Measurements from ENCODE around the gene PDE6B.

PDE6B gene

GRCh38 chr4:653831-654502 is 28.6 kb downstream of the PDE6B start:
- H3K9ac ChIP-seq (ENCODE audit: low read length), result no peak overlapping the region
- H3K4me3 ChIP-seq (ENCODE audit: low read length), result no peak overlapping the region
- no peaks in the 10 kb centered on the region for H3K4me1 ChIP-seq (ENCODE audit: control insufficient read depth, insufficient read depth, low read length)
- H3K27ac ChIP-seq (ENCODE audit: low read depth, low read length), result no peak overlapping the region
- peaks cover 5% of the 10 kb centered on the region for H3K27me3 ChIP-seq (ENCODE audit: control insufficient read depth, insufficient read depth, low read length)
- no peaks in the 10 kb centered on the region for H3K36me3 ChIP-seq (ENCODE audit: control insufficient read depth, insufficient read depth, low read length)

DNA sequence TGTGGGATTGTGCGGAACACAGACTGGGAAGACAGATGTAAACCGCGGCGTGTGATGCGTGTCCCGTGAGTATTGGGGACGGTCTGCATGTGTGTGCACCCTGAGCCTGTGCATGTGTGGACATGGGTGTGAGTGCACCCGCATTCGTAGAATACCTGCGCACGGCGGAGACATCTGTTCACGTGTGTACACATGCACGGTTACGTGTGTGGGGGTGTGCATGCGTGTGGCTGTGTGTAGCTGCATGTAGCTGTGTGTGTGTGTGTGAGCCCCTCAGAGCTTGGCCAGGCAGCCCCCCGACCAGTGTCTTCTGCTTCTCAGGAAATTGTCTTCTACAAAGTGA is 29.1 kb downstream of the PDE6B start:
- H3K4me3 ChIP-seq (ENCODE audit: low read length), result no peak overlapping the region
- H3K9ac ChIP-seq (ENCODE audit: low read length), result no peak overlapping the region
- no peaks in the 10 kb centered on the region for H3K4me1 ChIP-seq (ENCODE audit: control insufficient read depth, insufficient read depth, low read length)
- peaks cover 5% of the 10 kb centered on the region for H3K27me3 ChIP-seq (ENCODE audit: control insufficient read depth, insufficient read depth, low read length)
- H3K36me3 ChIP-seq (ENCODE audit: control insufficient read depth, insufficient read depth, low read length), result no peaks in the 10 kb centered on the region
- no peak overlapping the region for H3K27ac ChIP-seq (ENCODE audit: low read depth, low read length)

DNA sequence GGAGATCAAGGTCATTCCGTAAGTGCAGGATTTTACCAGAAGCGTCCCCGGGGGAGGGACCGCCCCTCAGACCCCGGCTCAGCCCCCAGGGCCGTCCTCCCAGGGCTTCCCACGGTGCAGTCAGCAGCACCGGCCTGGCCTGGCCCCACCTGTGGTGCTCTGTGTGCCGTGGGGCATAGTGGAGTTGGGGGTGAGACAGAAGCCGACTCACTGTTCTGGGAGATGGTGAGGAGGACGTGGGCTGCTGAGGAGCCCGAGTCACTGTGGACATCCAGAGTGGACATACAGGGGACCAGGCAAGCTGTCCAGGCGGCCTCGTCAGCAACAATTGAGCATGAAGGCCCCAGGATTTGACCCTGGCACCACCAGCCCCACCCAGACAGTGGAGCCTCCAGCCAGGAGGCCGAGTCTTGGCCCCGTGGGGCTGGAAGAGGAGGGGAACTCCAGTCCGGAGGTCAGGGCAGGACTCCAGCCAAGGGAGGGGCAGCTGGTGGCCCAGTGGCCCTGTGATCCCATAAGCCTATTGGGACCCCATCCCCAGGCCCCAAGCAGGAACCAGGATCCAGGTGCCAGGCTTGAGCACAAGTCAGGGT is 29.6 kb downstream of the PDE6B start:
- H3K27ac ChIP-seq (ENCODE audit: low read depth, low read length), result no peak overlapping the region
- H3K36me3 ChIP-seq (ENCODE audit: control insufficient read depth, insufficient read depth, low read length), result no peaks in the 10 kb centered on the region
- no peak overlapping the region for H3K4me3 ChIP-seq (ENCODE audit: low read length)
- H3K4me1 ChIP-seq (ENCODE audit: control insufficient read depth, insufficient read depth, low read length), result no peaks in the 10 kb centered on the region
- peaks cover 5% of the 10 kb centered on the region for H3K27me3 ChIP-seq (ENCODE audit: control insufficient read depth, insufficient read depth, low read length)
- no peak overlapping the region for H3K9ac ChIP-seq (ENCODE audit: low read length)

DNA sequence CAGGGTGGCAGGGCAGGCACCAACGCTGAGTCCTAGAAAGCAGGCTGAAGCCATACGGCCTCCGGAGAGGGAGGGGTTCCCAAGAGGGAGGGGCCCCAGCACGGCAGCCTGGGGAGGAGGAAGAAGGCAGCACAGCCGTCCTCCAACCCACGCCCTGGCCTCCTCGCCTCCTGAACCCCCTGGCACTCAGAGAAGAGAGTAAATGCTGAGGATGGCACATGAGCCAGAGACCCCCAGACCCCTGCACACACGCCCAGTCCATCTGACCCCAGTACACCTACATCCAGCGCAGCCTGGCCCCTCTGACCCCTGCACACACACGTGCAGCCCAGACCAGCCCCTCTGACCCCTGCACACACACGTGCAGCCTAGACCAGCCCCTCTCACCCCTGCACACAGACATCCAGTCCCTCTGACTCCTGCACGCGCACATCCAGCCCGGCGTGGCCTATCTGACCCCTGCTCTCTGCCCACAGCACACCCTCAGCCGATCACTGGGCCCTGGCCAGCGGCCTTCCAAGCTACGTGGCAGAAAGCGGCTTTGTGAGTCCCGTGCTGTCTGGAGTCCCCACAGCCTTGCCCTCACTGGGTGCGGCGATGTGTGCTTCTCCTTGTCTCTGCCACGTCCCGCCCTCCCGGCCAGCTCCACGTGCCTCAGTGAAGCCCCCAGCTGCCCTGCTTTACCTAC is 30.2 kb downstream of the PDE6B start:
- no peaks in the 10 kb centered on the region for H3K27me3 ChIP-seq (ENCODE audit: control insufficient read depth, insufficient read depth, low read length)
- no peaks in the 10 kb centered on the region for H3K4me1 ChIP-seq (ENCODE audit: control insufficient read depth, insufficient read depth, low read length)
- no peaks in the 10 kb centered on the region for H3K36me3 ChIP-seq (ENCODE audit: control insufficient read depth, insufficient read depth, low read length)
- H3K4me3 ChIP-seq (ENCODE audit: low read length), result no peak overlapping the region
- H3K9ac ChIP-seq (ENCODE audit: low read length), result no peak overlapping the region
- no peak overlapping the region for H3K27ac ChIP-seq (ENCODE audit: low read depth, low read length)

GRCh38 chr4:656436-657337 is 31.3 kb downstream of the PDE6B start:
- no peak overlapping the region for H3K27ac ChIP-seq (ENCODE audit: low read depth, low read length)
- no peaks in the 10 kb centered on the region for H3K27me3 ChIP-seq (ENCODE audit: control insufficient read depth, insufficient read depth, low read length)
- no peaks in the 10 kb centered on the region for H3K36me3 ChIP-seq (ENCODE audit: control insufficient read depth, insufficient read depth, low read length)
- no peak overlapping the region for H3K4me3 ChIP-seq (ENCODE audit: low read length)
- H3K4me1 ChIP-seq (ENCODE audit: control insufficient read depth, insufficient read depth, low read length), result no peaks in the 10 kb centered on the region
- H3K9ac ChIP-seq (ENCODE audit: low read length), result no peak overlapping the region

DNA sequence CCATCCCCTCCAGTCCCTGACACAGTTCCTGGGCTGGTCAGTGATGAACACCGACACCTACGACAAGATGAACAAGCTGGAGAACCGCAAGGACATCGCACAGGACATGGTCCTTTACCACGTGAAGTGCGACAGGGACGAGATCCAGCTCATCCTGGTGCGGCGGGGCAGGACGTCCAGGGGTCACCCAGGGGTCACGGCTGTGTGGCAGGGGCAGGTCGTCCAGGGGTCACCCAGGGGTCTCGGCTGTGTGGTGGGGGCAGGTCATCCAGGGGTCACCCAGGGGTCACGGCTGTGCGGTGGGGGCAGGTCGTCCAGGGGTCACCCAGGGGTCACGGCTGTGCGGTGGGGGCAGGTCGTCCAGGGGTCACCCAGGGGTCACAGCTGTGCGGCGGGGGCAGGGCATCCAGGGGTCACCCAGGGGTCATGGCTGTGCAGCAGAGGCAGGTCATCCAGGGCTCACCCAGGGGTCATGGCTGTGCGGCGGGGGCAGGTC is 32.0 kb downstream of the PDE6B start:
- Histone ChIP-seq H3K4me3 (ENCODE audit: low read length) (no peak overlapping the region), H3K36me3 (ENCODE audit: control insufficient read depth, insufficient read depth, low read length) (no peaks in the 10 kb centered on the region), H3K4me1 (ENCODE audit: control insufficient read depth, insufficient read depth, low read length) (no peaks in the 10 kb centered on the region), H3K27me3 (ENCODE audit: control insufficient read depth, insufficient read depth, low read length) (no peaks in the 10 kb centered on the region), H3K9ac (ENCODE audit: low read length) (no peak overlapping the region), H3K27ac (ENCODE audit: low read depth, low read length) (no peak overlapping the region)

GRCh38 chr4:657834-658667 is 32.7 kb downstream of the PDE6B start:
- Histone ChIP-seq H3K9ac (ENCODE audit: low read length) (no peak overlapping the region), H3K27me3 (ENCODE audit: control insufficient read depth, insufficient read depth, low read length) (no peaks in the 10 kb centered on the region), H3K4me3 (ENCODE audit: low read length) (no peak overlapping the region), H3K36me3 (ENCODE audit: control insufficient read depth, insufficient read depth, low read length) (no peaks in the 10 kb centered on the region), H3K4me1 (ENCODE audit: control insufficient read depth, insufficient read depth, low read length) (no peaks in the 10 kb centered on the region), H3K27ac (ENCODE audit: low read depth, low read length) (no peak overlapping the region)

DNA sequence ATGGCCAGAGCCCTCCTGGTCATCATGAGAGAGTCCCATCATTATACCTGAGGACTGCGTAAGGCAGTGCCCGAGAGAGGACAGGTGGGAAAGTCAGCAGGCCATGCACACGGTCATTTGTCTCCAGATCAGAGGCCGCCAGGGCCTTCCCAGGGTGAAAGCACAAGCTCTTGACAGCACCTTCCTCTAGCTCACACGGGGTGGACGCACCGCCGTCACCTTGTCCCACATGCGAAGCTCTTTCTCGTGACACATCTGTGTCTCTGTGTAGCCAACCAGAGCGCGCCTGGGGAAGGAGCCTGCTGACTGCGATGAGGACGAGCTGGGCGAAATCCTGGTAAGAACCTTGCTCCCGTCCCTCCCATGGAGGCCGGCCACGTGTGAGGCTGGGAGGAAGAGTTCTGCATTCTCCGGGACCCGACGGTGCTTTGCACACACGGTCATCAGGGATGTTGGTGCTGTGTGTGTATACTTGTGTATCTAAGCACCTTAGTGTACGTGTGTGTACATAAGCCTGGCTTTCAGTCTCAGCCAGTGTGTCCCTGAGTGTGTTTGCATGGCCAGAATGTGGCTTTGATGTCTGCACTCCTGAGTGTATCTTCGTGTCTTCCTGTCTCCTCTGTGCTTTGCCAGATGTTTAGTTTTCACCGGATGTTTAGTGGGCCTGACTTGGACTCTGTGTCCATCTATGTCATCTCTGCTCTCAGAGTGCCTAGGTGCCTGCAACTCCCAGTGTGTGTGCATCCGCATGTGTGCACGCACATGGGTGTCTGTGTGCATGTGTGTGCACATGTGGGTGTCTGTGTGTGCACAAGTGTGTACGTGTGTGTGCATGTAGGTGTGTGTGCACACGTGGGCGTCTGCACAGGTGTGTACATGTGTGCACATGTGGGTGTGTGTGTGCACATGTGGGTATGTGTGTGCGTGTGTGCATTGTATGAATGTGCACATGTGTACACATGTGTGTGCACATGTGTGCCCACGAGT is 33.6 kb downstream of the PDE6B start:
- Histone ChIP-seq H3K27ac (ENCODE audit: low read depth, low read length) (no peak overlapping the region), H3K4me3 (ENCODE audit: low read length) (no peak overlapping the region), H3K36me3 (ENCODE audit: control insufficient read depth, insufficient read depth, low read length) (no peaks in the 10 kb centered on the region), H3K27me3 (ENCODE audit: control insufficient read depth, insufficient read depth, low read length) (no peaks in the 10 kb centered on the region), H3K4me1 (ENCODE audit: control insufficient read depth, insufficient read depth, low read length) (no peaks in the 10 kb centered on the region), H3K9ac (ENCODE audit: low read length) (no peak overlapping the region)

DNA sequence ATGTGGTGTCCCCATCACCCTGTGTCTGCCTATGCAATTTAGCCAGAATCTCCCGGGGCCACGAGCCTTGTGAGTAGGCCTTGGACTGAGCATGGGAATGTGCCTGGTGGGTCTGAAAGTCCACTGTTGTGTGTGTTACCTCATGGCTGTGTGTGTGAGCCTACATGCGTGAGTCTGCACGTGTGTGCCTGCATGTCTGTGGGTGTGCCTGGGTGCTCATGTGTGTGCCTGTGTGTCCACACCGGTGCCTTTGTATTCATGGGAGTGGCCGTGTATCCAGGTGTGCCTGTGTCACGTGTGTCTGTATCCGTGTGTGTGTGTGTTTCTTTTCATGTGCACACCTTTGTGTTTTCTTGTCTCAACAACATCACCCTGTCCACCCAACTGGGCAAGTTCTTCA is 34.5 kb downstream of the PDE6B start:
- Histone ChIP-seq H3K36me3 (ENCODE audit: control insufficient read depth, insufficient read depth, low read length) (no peaks in the 10 kb centered on the region), H3K27me3 (ENCODE audit: control insufficient read depth, insufficient read depth, low read length) (no peaks in the 10 kb centered on the region), H3K4me1 (ENCODE audit: control insufficient read depth, insufficient read depth, low read length) (no peaks in the 10 kb centered on the region), H3K4me3 (ENCODE audit: low read length) (no peak overlapping the region), H3K9ac (ENCODE audit: low read length) (no peak overlapping the region), H3K27ac (ENCODE audit: low read depth, low read length) (no peak overlapping the region)

- Histone ChIP-seq H3K27ac (ENCODE audit: low read depth, low read length) (no peak overlapping the region), H3K4me1 (ENCODE audit: control insufficient read depth, insufficient read depth, low read length) (no peaks in the 10 kb centered on the region), H3K9ac (ENCODE audit: low read length) (no peak overlapping the region), H3K4me3 (ENCODE audit: low read length) (no peak overlapping the region), H3K27me3 (ENCODE audit: control insufficient read depth, insufficient read depth, low read length) (no peaks in the 10 kb centered on the region), H3K36me3 (ENCODE audit: control insufficient read depth, insufficient read depth, low read length) (no peaks in the 10 kb centered on the region)
These were observed 35.0 kb downstream of the PDE6B start for GRCh38 chr4:660401-660800.

DNA sequence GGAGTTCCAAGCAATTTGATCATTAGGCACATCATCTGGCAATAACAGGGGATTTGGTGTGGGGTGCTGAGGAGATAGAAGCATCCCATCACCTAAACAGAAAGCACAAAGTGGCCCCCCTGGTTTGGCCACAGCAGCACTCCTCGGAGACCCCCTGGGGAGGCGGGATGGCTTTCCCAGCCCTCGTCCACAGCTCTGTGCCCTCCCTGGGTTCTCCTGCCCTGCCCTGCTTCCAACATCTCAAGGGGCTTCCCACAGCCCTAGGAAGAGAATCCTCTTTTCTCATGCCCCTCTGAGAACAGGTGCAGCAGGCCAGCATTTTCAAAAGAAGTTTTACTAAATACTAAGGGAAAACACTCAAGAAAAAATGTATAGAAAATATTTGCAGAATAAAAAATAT is 35.9 kb downstream of the PDE6B start:
- H3K9ac ChIP-seq (ENCODE audit: low read length), result no peak overlapping the region
- no peak overlapping the region for H3K27ac ChIP-seq (ENCODE audit: low read depth, low read length)
- no peaks in the 10 kb centered on the region for H3K36me3 ChIP-seq (ENCODE audit: control insufficient read depth, insufficient read depth, low read length)
- H3K4me3 ChIP-seq (ENCODE audit: low read length), result no peak overlapping the region
- no peaks in the 10 kb centered on the region for H3K27me3 ChIP-seq (ENCODE audit: control insufficient read depth, insufficient read depth, low read length)
- no peaks in the 10 kb centered on the region for H3K4me1 ChIP-seq (ENCODE audit: control insufficient read depth, insufficient read depth, low read length)

Measured in rectal smooth muscle tissue (tissue), 1 donor.